HG03521 (cell line): Measurements from ENCODE around the gene ZNF878.
"Not testable (repeated sequence)": the region's sequence is repeated elsewhere in the genome, so short reads cannot be mapped to it uniquely, and the experiment has no call there.

ENCODE experiments used
- ATAC-seq: cut with Tn5 transposase; IDR thresholded peaks from one replicate; pipeline ENCODE4 v1.9.1; 2021; ENCODE audit warnings: mild to moderate bottlenecking, moderate library complexity; ENCODE audit not compliant: unreplicated experiment

Gene ZNF878

GRCh38 chr19:12052497-12053169 is at the start of gene ZNF878:
ZNF878 (minus strand) TSS chr19:12052961; CDS start chr19:12052801, 160 bp downstream.
- peak; percentile 69 for ATAC-seq

GRCh38 chr19:12098040-12098439 is 45.3 kb upstream of the ZNF878 start:
- ATAC-seq: no peak

- ATAC-seq: no peak
Measured at GRCh38 chr19:12095111-12095790, 42.5 kb upstream of the ZNF878 start.

GRCh38 chr19:12093777-12094176 is 41.0 kb upstream of the ZNF878 start:
- ATAC-seq: no peak

- no peak for ATAC-seq
Measured at GRCh38 chr19:12092956-12093355, 40.2 kb upstream of the ZNF878 start.

- no peak for ATAC-seq
Measured at GRCh38 chr19:12092065-12092867, 39.5 kb upstream of the ZNF878 start.

- ATAC-seq: no peak
Measured at GRCh38 chr19:12090807-12091206, 38.0 kb upstream of the ZNF878 start.

GRCh38 chr19:12085074-12085818 is 32.5 kb upstream of the ZNF878 start:
- no peak for ATAC-seq

- ATAC-seq: not testable (repeated sequence)
Measured at GRCh38 chr19:12083336-12083735, 30.6 kb upstream of the ZNF878 start.

- ATAC-seq: no peak
Measured at GRCh38 chr19:12077375-12077774, 24.6 kb upstream of the ZNF878 start.

GRCh38 chr19:12076331-12076730 is 23.6 kb upstream of the ZNF878 start:
- ATAC-seq: not testable (repeated sequence)

- ATAC-seq: no peak
Measured at GRCh38 chr19:12075538-12076139, 22.9 kb upstream of the ZNF878 start.

GRCh38 chr19:12064590-12065538 is 12.1 kb upstream of the ZNF878 start, which contains the start of gene ZNF844:
ZNF844 (plus strand) TSS chr19:12064731; CDS start chr19:12064874, 143 bp downstream.
- ATAC-seq: peak; percentile 68

- no peak for ATAC-seq
Measured at GRCh38 chr19:12055784-12056183, 3.0 kb upstream of the ZNF878 start.

- ATAC-seq: no peak
Measured at GRCh38 chr19:12052091-12052496, 667 bp downstream of the ZNF878 start.

GRCh38 chr19:12047868-12048267 is 4.9 kb downstream of the ZNF878 start:
- ATAC-seq: no peak

- ATAC-seq: no peak
Measured at GRCh38 chr19:12043752-12044422, 8.9 kb downstream of the ZNF878 start.

GRCh38 chr19:12042893-12043292 is 9.9 kb downstream of the ZNF878 start:
- no peak for ATAC-seq
